ENCODE data around the gene ARL2BP.

DNA sequence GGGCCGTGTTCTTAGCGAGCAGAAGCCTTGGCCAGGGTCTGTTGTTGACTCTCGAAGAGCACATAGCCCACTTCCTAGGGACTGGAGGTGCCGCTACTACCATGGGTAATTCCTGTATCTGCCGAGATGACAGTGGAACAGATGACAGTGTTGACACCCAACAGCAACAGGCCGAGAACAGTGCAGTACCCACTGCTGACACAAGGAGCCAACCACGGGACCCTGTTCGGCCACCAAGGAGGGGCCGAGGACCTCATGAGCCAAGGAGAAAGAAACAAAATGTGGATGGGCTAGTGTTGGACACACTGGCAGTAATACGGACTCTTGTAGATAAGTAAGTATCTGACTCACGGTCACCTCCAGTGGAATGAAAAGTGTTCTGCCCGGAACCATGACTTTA lies 40.4 kb upstream of the ARL2BP start:
- TF ChIP-seq POLR2AphosphoS5 (IDR thresholded peaks at IDR 0.05) (no peak), CTCF (IDR thresholded peaks at IDR 0.05) (no peak), POLR2A (IDR thresholded peaks at IDR 0.05) (no peak)
